SK-N-MC (cell line): ENCODE data around the gene ZC3H14.

ENCODE experiments used
- EZH2 ChIP-seq: fragments of 200-600 bp; sonication (generic); IDR thresholded peaks from one replicate; pipeline ENCODE4 v1.6.1; 2017; ENCODE audit warnings: antibody characterized with exemption
- FOXP2 ChIP-seq: optimal IDR thresholded peaks from 2 replicates; pipeline ENCODE3; 2011; ENCODE audit warnings: mild to moderate bottlenecking, moderate library complexity; ENCODE audit not compliant: insufficient read depth; ENCODE audit errors: extremely low read length, control extremely low read depth
- POLR2AphosphoS5 ChIP-seq: IDR thresholded peaks from 2 replicates; pipeline ENCODE4 v1.6.1; 2012; ENCODE audit warnings: mild to moderate bottlenecking, low read depth, low read length, borderline replicate concordance

DNA sequence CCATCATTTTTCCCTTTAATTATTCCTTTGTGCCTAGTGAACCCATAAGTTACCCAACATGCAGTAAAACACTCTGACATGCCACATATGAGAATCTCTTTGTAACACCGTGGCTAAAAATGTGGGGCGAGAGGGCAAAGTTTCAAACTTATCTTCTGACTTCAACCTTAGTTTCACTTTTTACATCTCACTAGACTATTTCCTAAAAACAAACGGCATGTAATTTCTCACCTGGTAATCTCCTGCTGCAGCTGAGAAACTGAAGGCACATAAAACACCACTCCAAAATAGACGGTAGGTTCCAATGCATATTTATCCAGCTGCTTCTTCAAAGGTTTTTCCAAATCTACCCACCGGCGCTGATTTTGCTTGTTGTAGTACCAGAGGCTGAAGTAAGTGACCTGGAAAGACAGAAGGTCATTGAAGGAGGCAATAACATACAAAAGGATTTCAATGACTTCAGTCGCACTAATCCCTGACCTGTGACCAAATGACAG is 45.9 kb upstream of the ZC3H14 start:
- no peak for TF ChIP-seq POLR2AphosphoS5
- TF ChIP-seq EZH2, result no peak
- no peak for TF ChIP-seq FOXP2
